GM19193 (cell line): ENCODE data around the gene PFN1.

Experiments
- POLR2A ChIP-seq: IDR thresholded peaks from 4 replicates; pipeline ENCODE4 v1.6.1; 2011; ENCODE audit not compliant: insufficient read depth, insufficient read length; ENCODE audit errors: extremely low read depth

PFN1 gene

GRCh38 chr17:4948166-4948930 is at the start of gene PFN1:
Gene PFN1, minus strand, starts transcription at chr17:4948530. Its CDS starts 136 bp downstream, at chr17:4948394.
- peak; percentile 98 for TF ChIP-seq POLR2A

- peak; percentile 57 for TF ChIP-seq POLR2A
These were observed 49.1 kb upstream of the PFN1 start, which contains the start of the genes INCA1 and KIF1C for GRCh38 chr17:4997302-4998026. Gene INCA1, minus strand, starts transcription at chr17:4997522. Its CDS starts 3,085 bp downstream, at chr17:4994437. Gene KIF1C, plus strand, starts transcription at chr17:4997950. Its CDS starts 2,297 bp downstream, at chr17:5000247.

- no peak for TF ChIP-seq POLR2A
These were observed 45.8 kb upstream of the PFN1 start for GRCh38 chr17:4994081-4994595.

DNA sequence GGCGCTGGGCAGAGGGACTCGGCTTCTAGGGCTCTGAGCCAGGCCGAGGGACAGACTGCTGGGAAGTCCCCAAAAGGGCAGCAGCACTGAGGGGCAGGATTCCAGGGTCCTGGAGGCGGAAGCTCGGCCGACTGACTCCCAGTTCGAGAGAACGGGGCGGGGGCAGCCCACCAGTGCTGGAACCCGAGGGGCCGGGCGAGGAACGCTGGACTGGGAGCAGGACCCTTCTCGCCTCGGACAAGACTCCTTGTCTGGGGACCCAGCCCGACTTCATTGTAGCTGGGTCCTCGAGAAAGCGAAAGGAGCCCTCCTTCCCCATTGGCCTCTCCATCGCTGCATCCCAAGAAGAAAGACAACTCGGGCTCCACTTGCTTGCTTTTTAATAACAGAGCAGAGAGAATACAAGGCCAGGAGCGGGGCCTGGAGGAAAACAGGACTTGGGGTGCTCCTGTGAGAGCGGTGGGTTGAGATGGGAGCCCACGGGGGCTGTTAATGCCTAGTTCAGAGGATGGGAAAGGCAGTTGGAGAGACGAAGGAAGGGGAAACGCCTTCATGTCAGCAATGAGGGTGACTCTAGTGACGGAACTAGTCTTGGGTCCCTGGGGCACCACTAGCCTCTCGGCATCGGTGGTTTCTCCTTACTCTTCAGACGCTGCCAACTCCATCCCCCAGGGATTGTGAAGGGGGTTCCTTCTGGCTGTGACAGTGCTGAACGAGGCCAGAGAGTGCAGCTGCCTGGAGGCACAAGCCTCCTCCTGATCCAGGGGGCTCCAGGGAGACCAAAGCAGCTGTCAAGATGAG is 39.6 kb upstream of the PFN1 start:
- no peak for TF ChIP-seq POLR2A

DNA sequence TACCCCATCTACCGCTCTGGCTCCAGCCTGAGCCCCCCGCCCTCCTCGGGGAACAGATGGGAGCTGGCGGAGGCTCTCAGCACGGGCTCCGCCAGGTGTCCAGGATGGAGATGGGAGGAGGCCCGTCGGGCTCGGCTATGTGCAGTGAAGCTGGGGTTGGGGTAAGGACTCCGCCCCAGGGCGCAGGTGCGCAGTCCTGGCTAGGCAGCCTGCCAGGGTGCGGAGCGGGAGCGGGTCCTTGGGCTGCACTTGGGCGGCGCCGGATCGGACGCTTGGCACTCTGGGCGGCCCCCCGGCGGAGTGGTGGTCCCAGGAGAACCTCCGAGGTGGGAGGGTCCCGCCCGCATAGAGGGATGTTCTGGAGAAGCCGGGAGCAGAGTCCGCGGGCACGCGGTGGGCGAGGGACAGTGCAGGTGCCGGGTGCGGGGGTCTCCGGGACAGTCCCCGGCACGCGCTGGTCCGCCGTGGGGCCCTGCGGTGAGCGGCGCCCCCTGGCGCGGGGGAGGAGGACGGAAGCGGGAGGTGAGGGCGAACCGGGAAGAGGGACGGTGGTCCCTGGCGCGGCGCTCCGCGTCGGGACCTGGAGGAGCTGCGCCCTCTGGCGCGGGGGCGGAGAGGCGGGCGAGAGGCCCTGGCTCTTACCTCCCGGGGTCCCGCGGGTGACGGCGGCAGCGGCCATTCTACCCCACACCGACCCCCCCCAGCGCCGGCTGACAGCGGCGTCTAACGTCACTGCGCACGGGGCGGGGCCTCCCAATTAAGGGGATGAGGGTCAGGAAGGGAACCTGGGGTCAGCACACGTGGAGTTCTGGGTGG is 38.8 kb upstream of the PFN1 start, which contains the start of gene CAMTA2:
CAMTA2 (minus strand) TSS at position 725 of the 816 bp plus-strand sequence. CDS start 1,453 bp downstream, outside the sequence.
- TF ChIP-seq POLR2A, result peak; percentile 60

- no peak for TF ChIP-seq POLR2A
These were observed 38.1 kb upstream of the PFN1 start for GRCh38 chr17:4986403-4986802.

GRCh38 chr17:4982305-4982704 is 34.0 kb upstream of the PFN1 start:
- TF ChIP-seq POLR2A, result no peak

- TF ChIP-seq POLR2A, result peak; percentile 57
These were observed 32.4 kb upstream of the PFN1 start for GRCh38 chr17:4980644-4981216.

DNA sequence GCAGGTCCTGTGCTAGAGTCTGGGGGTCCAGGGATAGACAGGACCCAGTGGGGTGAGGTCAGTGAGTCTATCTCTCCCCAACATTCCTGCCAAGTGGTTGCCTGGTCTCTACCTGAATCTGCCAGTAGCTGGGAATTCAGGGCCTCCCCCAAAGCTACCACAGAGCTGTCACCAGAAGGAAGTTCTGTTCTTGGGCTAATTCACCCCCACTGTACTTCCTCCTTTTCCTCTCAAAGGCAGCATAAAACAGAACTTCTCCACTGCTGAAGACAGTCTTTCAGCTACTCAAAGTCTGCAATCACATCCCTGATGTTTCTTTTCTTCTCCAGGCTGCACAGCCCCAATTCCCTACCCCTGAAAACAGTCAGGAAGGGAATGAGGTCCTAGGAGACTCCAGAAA is 30.4 kb upstream of the PFN1 start:
- no peak for TF ChIP-seq POLR2A

GRCh38 chr17:4974115-4974670 is 25.9 kb upstream of the PFN1 start:
- TF ChIP-seq POLR2A, result no peak

GRCh38 chr17:4973256-4974114 is 25.2 kb upstream of the PFN1 start:
- no peak for TF ChIP-seq POLR2A

DNA sequence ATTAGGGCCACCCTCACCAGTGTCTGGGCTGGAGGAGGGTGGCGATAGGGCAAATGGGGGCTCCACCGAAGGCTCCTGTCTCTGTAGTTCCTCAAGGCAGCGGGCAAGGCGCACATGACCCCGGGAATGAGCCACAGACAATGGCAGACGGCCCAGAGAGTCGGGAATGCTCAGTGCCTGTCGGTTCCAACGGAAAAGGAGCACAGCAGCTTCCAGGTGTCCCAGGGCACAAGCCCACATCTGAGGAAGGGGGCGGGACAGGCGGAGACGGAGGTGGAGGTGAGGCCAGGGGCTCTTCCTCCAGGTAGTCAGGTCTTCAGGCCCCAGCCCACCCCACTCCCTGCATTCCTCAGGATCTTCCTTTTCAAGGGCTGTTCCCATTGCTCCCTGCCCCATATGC is 24.4 kb upstream of the PFN1 start:
- TF ChIP-seq POLR2A, result no peak
